ENCODE data around the gene EYS.

GRCh38 chr6:63882208-63882607, 1824.8 kb downstream of the EYS start:
- TF ChIP-seq TOX (CRISPR knock-in tag; IDR thresholded peaks at IDR 0.05; ENCODE audit: borderline replicate concordance) = no peak
- TF ChIP-seq CREB5 (CRISPR knock-in tag; IDR thresholded peaks at IDR 0.05; ENCODE audit: low read depth) = no peak
- TF ChIP-seq ZFP30 (CRISPR knock-in tag; IDR thresholded peaks at IDR 0.05) = no peak
- TF ChIP-seq PATZ1 (CRISPR knock-in tag; IDR thresholded peaks at IDR 0.05; ENCODE audit: borderline replicate concordance) = no peak
- no peak for TF ChIP-seq ZNF8 (CRISPR knock-in tag; IDR thresholded peaks at IDR 0.05)
- no peak for TF ChIP-seq TCF4 (CRISPR knock-in tag; IDR thresholded peaks at IDR 0.05; ENCODE audit: borderline replicate concordance)
- TF ChIP-seq SNAI2 (CRISPR knock-in tag; IDR thresholded peaks at IDR 0.05) = no peak
- no peak for TF ChIP-seq ARNTL (CRISPR knock-in tag; IDR thresholded peaks at IDR 0.05; ENCODE audit: borderline replicate concordance, low read depth)
- TF ChIP-seq RARB (CRISPR knock-in tag; IDR thresholded peaks at IDR 0.05) = no peak

Data from SK-N-SH treated with all-trans-retinoic acid at 6 μM for 48 hours (cell line).